Subcutaneous adipose tissue (tissue), 4 donors: ENCODE results near the gene TTC9C. TPM values are rescaled to one million over a fixed set of nuclear protein-coding genes. Genes with fewer than 3 reads are reported as not detected.

Experiments used
- CTCF ChIP-seq: fragments of 450-650 bp; IDR thresholded peaks from one replicate; pipeline ENCODE4 v1.5.1; 2016; ENCODE audit warnings: low read depth, mild to moderate bottlenecking, control low read depth, antibody characterized with exemption, moderate library complexity
- total RNA-seq, 4 donors: library from RNA; depleted of rRNA; stranded (reverse); fragments of >200 nt; gene quantifications; one replicate each; pipeline ENCODE4 v1.1.0, GENCODE V29; 2016

Gene TTC9C
- total RNA-seq, 4 donors from 2014 or later = 17.5 to 57.4 (median 20.3) TPM

GRCh38 chr11:62707277-62707861 is 20.9 kb upstream of the TTC9C start, which contains the start of the genes BSCL2 and GNG3:
Gene BSCL2, minus strand, starts transcription at chr11:62707424. Its CDS starts 229 bp downstream, at chr11:62707195.
Gene GNG3, plus strand, starts transcription at chr11:62707676. Its CDS starts 620 bp downstream, at chr11:62708296.
- TF ChIP-seq CTCF = no peak

- TF ChIP-seq CTCF = no peak
Measured at GRCh38 chr11:62708392-62708791, 19.9 kb upstream of the TTC9C start.

GRCh38 chr11:62708793-62709192 is 19.5 kb upstream of the TTC9C start:
- TF ChIP-seq CTCF = no peak

- no peak for TF ChIP-seq CTCF
Measured at GRCh38 chr11:62709247-62710000, 18.9 kb upstream of the TTC9C start.

- TF ChIP-seq CTCF = no peak
Measured at GRCh38 chr11:62710001-62710345, 18.3 kb upstream of the TTC9C start.

GRCh38 chr11:62712276-62712812 is 15.9 kb upstream of the TTC9C start:
- no peak for TF ChIP-seq CTCF

- no peak for TF ChIP-seq CTCF
Measured at GRCh38 chr11:62712861-62713260, 15.4 kb upstream of the TTC9C start.
